ENCODE measurements around the gene UBA1.

UBA1 gene

GRCh38 chrX:47214435-47215077 is 20.9 kb downstream of the UBA1 start:
- no peak for DNase-seq

- no peak for DNase-seq
Measured at GRCh38 chrX:47215291-47215900, 21.8 kb downstream of the UBA1 start.

- DNase-seq: no peak
Measured at GRCh38 chrX:47216393-47216925, 22.8 kb downstream of the UBA1 start.

DNA sequence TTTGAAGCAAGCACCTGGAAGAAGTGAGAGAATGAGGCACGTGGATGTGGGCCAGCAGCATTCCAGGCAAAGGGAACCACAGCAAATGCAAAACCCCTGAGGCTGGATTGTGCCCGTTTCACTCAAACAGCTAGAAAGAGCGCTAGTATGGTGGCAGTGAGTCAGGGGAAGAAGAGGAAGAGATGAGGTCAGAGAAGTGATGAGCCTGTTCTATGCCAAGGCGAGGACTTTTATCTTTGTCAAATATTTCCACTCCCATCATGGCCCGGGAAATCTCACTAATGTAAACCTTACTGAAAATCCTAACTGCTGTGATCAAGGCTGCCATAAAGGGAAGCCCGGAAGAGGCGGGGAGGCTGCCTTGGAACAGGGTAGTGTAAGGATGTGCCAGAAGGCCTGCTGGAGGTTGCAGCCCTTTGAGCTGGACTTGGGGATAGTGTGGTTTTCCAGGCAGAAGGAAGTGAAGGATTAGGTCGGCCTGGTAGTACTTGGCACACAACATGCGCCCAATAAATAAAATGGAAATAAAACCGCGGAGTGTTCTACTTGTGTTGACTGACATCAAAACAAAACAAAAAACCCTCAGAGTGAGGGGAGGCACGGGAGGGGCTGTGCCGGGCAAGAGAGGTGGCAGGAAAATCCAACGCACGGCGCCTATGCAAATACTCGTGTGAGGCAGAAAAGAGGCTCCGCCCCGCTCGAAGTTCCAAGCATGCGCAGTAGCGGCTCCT is 23.7 kb downstream of the UBA1 start:
- no peak for DNase-seq

DNA sequence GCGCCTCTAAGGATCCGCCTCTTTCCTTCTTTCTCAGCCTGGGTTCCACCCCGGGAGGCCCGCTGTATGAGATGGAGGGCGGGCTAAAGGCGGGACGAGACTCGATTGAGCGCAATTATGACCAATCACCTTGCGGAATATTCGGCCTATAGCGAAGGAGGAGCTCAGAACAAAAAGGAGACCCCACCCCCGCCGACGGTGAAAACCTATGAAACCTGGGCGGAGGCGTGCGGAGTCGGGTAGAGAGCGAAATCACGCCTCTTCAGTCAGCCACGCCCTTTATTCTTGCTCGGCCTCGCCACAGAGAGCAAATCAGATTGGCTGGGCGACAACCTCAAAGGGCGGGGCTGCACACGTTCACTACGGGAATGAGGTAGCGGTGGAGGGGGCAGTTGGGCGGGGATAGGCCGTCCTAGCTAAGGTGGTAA is 24.2 kb downstream of the UBA1 start:
- peak; percentile 98 for DNase-seq

DNA sequence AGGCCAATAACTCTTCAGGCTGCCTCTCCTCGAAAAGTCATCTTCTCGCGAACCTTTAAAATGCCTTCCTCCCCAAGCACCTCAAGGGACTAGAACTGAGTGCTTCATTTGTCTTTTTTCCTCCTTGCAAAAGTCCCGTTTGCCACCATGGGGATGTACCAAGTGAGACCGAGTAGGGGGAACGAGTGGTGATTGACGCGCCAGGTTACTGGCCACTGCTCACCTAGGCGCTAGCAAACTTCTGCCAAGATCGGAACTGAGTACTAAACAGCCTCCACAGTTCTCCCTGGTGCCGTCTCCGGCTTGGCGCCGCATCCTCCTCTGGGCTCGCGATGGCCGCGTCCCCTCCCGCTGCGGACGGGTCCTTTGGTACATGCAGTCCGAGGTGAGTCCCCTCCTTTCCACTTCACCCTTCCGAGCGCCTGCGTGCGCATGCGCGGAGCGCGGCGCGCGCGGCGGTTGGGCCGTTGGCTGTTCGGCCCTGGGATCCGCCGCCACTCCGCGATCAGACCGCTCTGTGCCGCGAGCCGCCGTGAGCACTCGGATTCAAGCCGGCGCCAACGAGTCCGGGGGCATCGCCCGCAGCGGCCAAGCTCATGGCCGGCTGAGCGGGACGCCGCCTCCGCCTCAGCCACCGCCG is 24.8 kb downstream of the UBA1 start, which contains the start of gene CDK16:
Gene CDK16 (plus strand): TSS at position 402 of the 640 bp plus-strand sequence. CDS start 4,877 bp downstream, outside the sequence.
- DNase-seq: peak; percentile 27

GRCh38 chrX:47218920-47219815 is 25.5 kb downstream of the UBA1 start:
- no peak for DNase-seq

DNA sequence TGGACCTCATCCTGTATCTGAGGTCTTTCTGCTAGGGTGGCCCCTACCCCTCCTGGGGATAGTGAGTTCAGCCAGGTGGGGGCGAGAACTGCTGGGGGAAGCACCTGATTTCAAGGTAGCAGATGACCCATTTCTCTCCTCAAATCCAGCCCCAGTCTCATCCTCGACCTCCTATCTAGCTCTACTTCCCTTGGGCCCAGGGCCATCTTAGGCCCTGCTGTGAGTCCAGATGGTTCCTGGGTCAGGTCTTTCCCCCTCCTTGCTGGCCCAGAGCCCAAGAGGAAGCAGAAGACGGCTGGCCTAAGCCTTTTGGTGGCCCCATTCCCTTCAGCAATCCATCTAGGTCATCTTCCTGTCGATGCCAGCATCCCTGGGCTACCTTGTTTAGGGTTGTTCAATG is 28.1 kb downstream of the UBA1 start:
- DNase-seq: no peak

GRCh38 chrX:47222751-47223350 is 29.2 kb downstream of the UBA1 start:
- DNase-seq: no peak

- no peak for DNase-seq
Measured at GRCh38 chrX:47223476-47224250, 30.0 kb downstream of the UBA1 start.

- DNase-seq: no peak
Measured at GRCh38 chrX:47224266-47224895, 30.8 kb downstream of the UBA1 start.

DNA sequence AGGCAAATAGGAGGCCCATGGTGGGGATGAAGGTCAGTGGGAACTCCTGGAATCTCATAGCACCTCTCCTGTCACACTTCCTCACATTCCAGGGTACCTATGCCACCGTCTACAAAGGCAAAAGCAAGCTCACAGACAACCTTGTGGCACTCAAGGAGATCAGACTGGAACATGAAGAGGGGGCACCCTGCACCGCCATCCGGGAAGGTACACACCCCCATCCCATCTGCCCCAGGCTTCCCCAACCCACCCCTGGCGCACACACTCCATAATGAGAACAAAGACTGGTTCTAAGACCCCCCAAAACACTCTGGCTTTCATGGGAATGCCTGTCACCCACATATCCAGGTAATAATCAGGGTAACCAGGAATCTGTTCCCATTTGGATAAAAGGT is 31.3 kb downstream of the UBA1 start:
- no peak for DNase-seq

GRCh38 chrX:47226071-47226470 is 32.4 kb downstream of the UBA1 start:
- no peak for DNase-seq

GRCh38 chrX:47226531-47227333 is 33.1 kb downstream of the UBA1 start:
- DNase-seq: no peak

DNA sequence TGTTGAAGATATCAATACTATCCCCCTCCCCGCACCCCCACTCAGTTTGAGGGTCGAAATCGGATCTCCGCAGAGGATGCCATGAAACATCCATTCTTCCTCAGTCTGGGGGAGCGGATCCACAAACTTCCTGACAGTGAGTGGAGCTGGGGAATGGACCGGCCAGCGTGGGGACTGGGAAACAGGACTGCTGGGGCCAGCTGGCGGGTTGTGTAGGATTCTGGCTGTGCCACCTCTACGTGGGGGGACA is 33.6 kb downstream of the UBA1 start:
- DNase-seq: no peak

DNA sequence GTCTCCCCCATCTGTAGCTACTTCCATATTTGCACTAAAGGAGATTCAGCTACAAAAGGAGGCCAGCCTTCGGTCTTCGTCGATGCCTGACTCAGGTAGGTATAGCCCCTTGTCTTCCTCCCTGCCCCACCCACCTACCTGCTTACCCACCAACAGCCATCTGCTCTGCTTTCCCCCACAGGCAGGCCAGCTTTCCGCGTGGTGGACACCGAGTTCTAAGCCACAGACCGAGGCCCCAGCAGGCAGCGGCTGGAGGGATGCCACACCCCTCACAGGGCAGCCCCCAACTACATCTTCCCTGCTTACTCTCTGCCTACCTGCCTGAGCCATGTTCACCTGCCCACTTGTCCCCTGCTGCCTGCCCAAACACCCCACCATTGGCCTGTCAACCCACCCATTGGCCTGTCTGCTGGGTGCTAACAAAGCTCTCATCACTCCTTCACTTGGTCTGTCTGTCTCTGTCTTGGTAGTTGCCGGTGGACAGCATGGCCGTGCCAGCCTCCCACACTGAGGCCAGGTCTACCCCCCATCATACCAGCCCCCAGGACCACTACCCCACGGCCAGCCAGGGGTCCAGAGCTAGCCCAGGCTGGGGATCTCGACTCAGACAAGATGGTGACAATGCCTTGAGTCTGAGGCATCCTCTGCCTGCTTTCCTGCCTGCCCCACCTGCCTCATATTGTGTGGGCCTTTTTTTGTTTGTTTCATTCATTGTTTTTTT is 35.1 kb downstream of the UBA1 start:
- DNase-seq: no peak

DNA sequence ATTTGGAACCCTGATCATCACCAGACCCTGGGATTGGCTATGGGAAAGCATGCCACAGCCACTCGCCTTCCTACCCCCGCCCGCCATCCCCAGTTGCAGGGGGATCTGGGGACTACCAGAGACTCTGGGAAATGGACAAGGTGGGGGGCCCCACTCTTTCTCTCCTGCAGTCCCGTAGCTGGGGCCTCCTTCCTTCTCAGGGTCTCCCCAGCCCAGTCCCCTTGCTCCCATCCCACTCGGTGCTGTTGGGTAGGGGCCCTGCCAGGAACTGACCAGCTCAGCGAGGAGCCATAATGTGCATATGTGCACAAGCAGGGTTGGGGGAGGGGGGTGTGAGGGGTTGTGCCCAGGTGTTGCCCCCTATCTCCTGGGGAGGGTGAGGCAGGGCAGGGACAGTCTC is 35.8 kb downstream of the UBA1 start:
- no peak for DNase-seq

- no peak for DNase-seq
Measured at GRCh38 chrX:47230136-47230868, 36.7 kb downstream of the UBA1 start.

GRCh38 chrX:47231167-47231566 is 37.5 kb downstream of the UBA1 start:
- no peak for DNase-seq

Data from NCI-H1694 (cell line).